GM12878 (cell line): ENCODE results near the gene LENEP. TPM values are rescaled to one million over a fixed set of nuclear protein-coding genes. Genes with fewer than 3 reads are reported as not detected.

Source experiments
- ATAC-seq: fragments of 200-7000 bp; cut with Tn5 transposase; 3 replicates; pipeline ENCODE4 v1.9.1; 2020; ENCODE audit warnings: mild to moderate bottlenecking, moderate library complexity
- BruUV-seq: library from RNA; stranded (reverse); fragments of 400-500 nt; replicated peaks from 2 replicates; lab custom pipeline; 2021; lab: Mats Ljungman, UMichigan
- CTCF ChIA-PET: fragments of 300-600 bp; sonication (Branson Sonifier 250); formaldehyde crosslinking; extraction: SDS; loops from one replicate; lab custom pipeline; 2021; ENCODE audit warnings: inconsistent platforms; lab: Yijun Ruan, JAX
- POLR2A ChIA-PET: fragments of 350-600 bp; formaldehyde crosslinking; extraction: SDS; loops from one replicate; lab custom pipeline; 2021; ENCODE audit warnings: inconsistent platforms; lab: Charles Lee
- RAD21 ChIA-PET: fragments of 300-600 bp; sonication (Branson Sonifier 250); formaldehyde crosslinking; loops from one replicate; lab custom pipeline; 2023; ENCODE audit warnings: antibody characterized with exemption; ENCODE audit not compliant: unreplicated experiment; lab: Charles Lee
- SMC1A ChIA-PET: fragments of 300-600 bp; sonication (Branson Sonifier 250); formaldehyde crosslinking; loops from one replicate; lab custom pipeline; 2023; ENCODE audit not compliant: unreplicated experiment, uncharacterized antibody; lab: Charles Lee
- DNase-seq: peaks from one replicate; pipeline ENCODE4 v3.0.0-alpha.2; 2011; ENCODE audit warnings: low read depth, low spot score
- FAIRE-seq: peaks from 3 replicates; lab custom pipeline; 2011; peaks lifted over from hg19 to GRCh38; lab: Jason Lieb, UNC
- H2AFZ ChIP-seq: 2 replicates; pipeline ENCODE4 v1.6.0; 2011; ENCODE audit warnings: low read depth, low read length, control low read depth; ENCODE audit not compliant: control insufficient read depth
- H3K27ac ChIP-seq: 2 replicates; pipeline ENCODE4 v1.5.1; 2011; ENCODE audit warnings: control low read depth; ENCODE audit not compliant: control insufficient read depth, insufficient read depth
- H3K27me3 ChIP-seq, 2 experiments: replicated peaks in 1 of 2; 2 replicates each; pipeline versions ENCODE4 v1.6.0 to v1.6.1; 2011; ENCODE audit warnings: low read length in 1 of 2; ENCODE audit not compliant: control insufficient read depth in 2 of 2, insufficient read depth in 2 of 2
- H3K36me3 ChIP-seq, 2 experiments: 2 replicates each; pipeline ENCODE4 v1.5.1; 2011; ENCODE audit warnings: low read length in 1 of 2; ENCODE audit not compliant: control insufficient read depth in 2 of 2, insufficient read depth in 2 of 2
- H3K4me1 ChIP-seq: 2 replicates; pipeline ENCODE4 v1.6.1; 2011; ENCODE audit warnings: mild to moderate bottlenecking, low read length, moderate library complexity, mixed read lengths; ENCODE audit not compliant: control insufficient read depth, insufficient read depth
- H3K4me2 ChIP-seq: 2 replicates; pipeline ENCODE4 v1.6.0; 2011; ENCODE audit warnings: control low read depth; ENCODE audit not compliant: control insufficient read depth, insufficient read depth
- H3K4me3 ChIP-seq: fragments of 200-600 bp; sonication (generic); 2 replicates; pipeline ENCODE4 v1.5.1; 2016
- H3K79me2 ChIP-seq: 2 replicates; pipeline ENCODE4 v1.6.0; 2011; ENCODE audit warnings: low read length; ENCODE audit not compliant: control insufficient read depth, insufficient read depth
- H3K9ac ChIP-seq: 2 replicates; pipeline ENCODE4 v1.8.0; 2011; ENCODE audit warnings: low read length, control low read depth, mixed read lengths; ENCODE audit not compliant: control insufficient read depth, insufficient read depth
- H3K9me3 ChIP-seq: replicated peaks from 3 replicates; pipeline ENCODE4 v1.5.1; 2011; ENCODE audit warnings: mild to moderate bottlenecking, low read length; ENCODE audit not compliant: control insufficient read depth, insufficient read depth
- H4K20me1 ChIP-seq: 2 replicates; pipeline ENCODE4 v1.6.0; 2011; ENCODE audit not compliant: control insufficient read depth, insufficient read depth
- ASH2L ChIP-seq: fragments of 300-600, 200-600 bp; sonication (generic); IDR thresholded peaks from 2 replicates; pipeline ENCODE4 v1.6.1; 2017; ENCODE audit warnings: low read depth, mild to moderate bottlenecking, borderline replicate concordance
- CREB1 ChIP-seq: IDR thresholded peaks from 2 replicates; pipeline ENCODE4 v1.6.1; 2012; ENCODE audit warnings: low read depth, mild to moderate bottlenecking, inconsistent platforms
- ESRRA ChIP-seq: IDR thresholded peaks from 2 replicates; pipeline ENCODE4 v1.6.1; 2012; ENCODE audit warnings: mild to moderate bottlenecking, low read length, improper control_type of control experiment
- KAT2A ChIP-seq: conservative IDR thresholded peaks from 2 replicates; pipeline ENCODE4 v1.6.1; 2011; ENCODE audit warnings: low read depth, low read length; ENCODE audit not compliant: control insufficient read depth
- KLF5 ChIP-seq: fragments of 450-650 bp; IDR thresholded peaks from 2 replicates; pipeline ENCODE4 v1.6.1; 2014; ENCODE audit warnings: mild to moderate bottlenecking; ENCODE audit not compliant: partially characterized antibody
- MEF2B ChIP-seq: fragments of 450-650 bp; IDR thresholded peaks from 2 replicates; pipeline ENCODE4 v1.6.1; 2018; ENCODE audit warnings: mild to moderate bottlenecking, moderate library complexity; ENCODE audit not compliant: partially characterized antibody, poor library complexity, severe bottlenecking
- MYC ChIP-seq: IDR thresholded peaks from 2 replicates; pipeline ENCODE4 v1.6.1; 2011; ENCODE audit warnings: mild to moderate bottlenecking, low read length, moderate library complexity, inconsistent platforms; ENCODE audit not compliant: insufficient read depth, insufficient replicate concordance, insufficient read length, severe bottlenecking
- NFYA ChIP-seq: IDR thresholded peaks from 2 replicates; pipeline ENCODE4 v1.6.1; 2011; ENCODE audit warnings: low read depth, mild to moderate bottlenecking, low read length, improper control_type of control experiment, borderline replicate concordance
- NR2C1 ChIP-seq: fragments of 450-650 bp; IDR thresholded peaks from 2 replicates; pipeline ENCODE4 v1.6.1; 2017; ENCODE audit warnings: antibody characterized with exemption, mild to moderate bottlenecking, moderate library complexity
- SMC3 ChIP-seq: IDR thresholded peaks from 2 replicates; pipeline ENCODE4 v1.6.1; 2011; ENCODE audit warnings: low read length, improper control_type of control experiment, borderline replicate concordance
- STAT3 ChIP-seq: IDR thresholded peaks from 2 replicates; pipeline ENCODE4 v1.6.1; 2011; ENCODE audit warnings: low read depth, low read length, improper control_type of control experiment
- TCF12 ChIP-seq: IDR thresholded peaks from 2 replicates; pipeline ENCODE4 v1.6.1; 2011; ENCODE audit warnings: low read depth, mild to moderate bottlenecking, low read length
- ZZZ3 ChIP-seq: IDR thresholded peaks from 2 replicates; pipeline ENCODE4 v1.6.1; 2011; ENCODE audit warnings: low read depth; ENCODE audit not compliant: control insufficient read depth, insufficient read length
- WGBS: methylation state at CpG from one replicate; pipeline ENCODE4 v1.1.6; 2016; ENCODE audit warnings: low lambda C conversion rate; ENCODE audit not compliant: insufficient replicate concordance, insufficient coverage; ENCODE audit errors: missing lambda C conversion rate; 5-methylcytosine and 5-hydroxymethylcytosine counted together
- in situ Hi-C: fragments of 300-500 bp; cut with MboI; formaldehyde crosslinking; loops from 9 replicates; pipeline ENCODE4 v1.14.3; 2018; ENCODE audit warnings: mixed read lengths
- intact Hi-C: fragments of 100-400 bp; cut with micrococcal nuclease; formaldehyde crosslinking; loops from one replicate; pipeline ENCODE4 v1.14.2; 2022; ENCODE audit not compliant: unreplicated experiment
- polyA plus RNA-seq, 11 experiments: library from polyadenylated mRNA; depleted of rRNA in 4 of 11; unstranded in 6 of 11; stranded (reverse) in 5 of 11; fragments of >200 nt; fragmentation: Nextera tagmentation in 4 of 11; fragmentation: Illumina TruSeq in 1 of 11; extraction: Ambion mirVana in 4 of 11; extraction: Trizol in 1 of 11; gene quantifications; 1 replicate in 1 of 11; 2 replicates in 10 of 11; pipeline versions ENCODE4 v1.2.1 to v1.2.3, GENCODE V29; 2011 to 2016; ENCODE audit warnings: inconsistent platforms in 2 of 11, missing spikeins in 2 of 11, low read depth in 1 of 11
- total RNA-seq, 4 experiments: library from RNA; depleted of rRNA in 3 of 4; stranded (reverse); fragments of >200 nt in 3 of 4; fragmentation: Illumina TruSeq in 1 of 4; extraction: Trizol in 1 of 4; gene quantifications; 2 replicates each; pipeline versions ENCODE4 v1.2.1 to v1.2.3, GENCODE V29; 2013 to 2021
- TF ChIP-seq, protein P1 (sequence below): fragments of 450-650 bp; IDR thresholded peaks from 2 replicates; pipeline ENCODE4 v1.6.1; 2018; ENCODE audit warnings: mild to moderate bottlenecking, low read depth, moderate library complexity; ENCODE audit not compliant: partially characterized antibody
- TF ChIP-seq, protein P2 (sequence below): IDR thresholded peaks from 2 replicates; pipeline ENCODE4 v1.6.1; 2012; ENCODE audit warnings: low read depth, low read length, improper control_type of control experiment
- TF ChIP-seq, protein P3 (sequence below): IDR thresholded peaks from 2 replicates; pipeline ENCODE4 v1.6.1; 2011; ENCODE audit warnings: borderline replicate concordance, low read depth, mild to moderate bottlenecking, moderate library complexity, mixed read lengths, low read length; ENCODE audit not compliant: insufficient read depth; ENCODE audit errors: extremely low read length

LENEP gene
- total and polyA plus RNA-seq, 10 of the 15 experiments (the other 5 are each of a cell fraction or from before 2014, with no cell fraction given) = 0.27 to 1.1 (median 0.64) TPM; not detected in 7

DNA sequence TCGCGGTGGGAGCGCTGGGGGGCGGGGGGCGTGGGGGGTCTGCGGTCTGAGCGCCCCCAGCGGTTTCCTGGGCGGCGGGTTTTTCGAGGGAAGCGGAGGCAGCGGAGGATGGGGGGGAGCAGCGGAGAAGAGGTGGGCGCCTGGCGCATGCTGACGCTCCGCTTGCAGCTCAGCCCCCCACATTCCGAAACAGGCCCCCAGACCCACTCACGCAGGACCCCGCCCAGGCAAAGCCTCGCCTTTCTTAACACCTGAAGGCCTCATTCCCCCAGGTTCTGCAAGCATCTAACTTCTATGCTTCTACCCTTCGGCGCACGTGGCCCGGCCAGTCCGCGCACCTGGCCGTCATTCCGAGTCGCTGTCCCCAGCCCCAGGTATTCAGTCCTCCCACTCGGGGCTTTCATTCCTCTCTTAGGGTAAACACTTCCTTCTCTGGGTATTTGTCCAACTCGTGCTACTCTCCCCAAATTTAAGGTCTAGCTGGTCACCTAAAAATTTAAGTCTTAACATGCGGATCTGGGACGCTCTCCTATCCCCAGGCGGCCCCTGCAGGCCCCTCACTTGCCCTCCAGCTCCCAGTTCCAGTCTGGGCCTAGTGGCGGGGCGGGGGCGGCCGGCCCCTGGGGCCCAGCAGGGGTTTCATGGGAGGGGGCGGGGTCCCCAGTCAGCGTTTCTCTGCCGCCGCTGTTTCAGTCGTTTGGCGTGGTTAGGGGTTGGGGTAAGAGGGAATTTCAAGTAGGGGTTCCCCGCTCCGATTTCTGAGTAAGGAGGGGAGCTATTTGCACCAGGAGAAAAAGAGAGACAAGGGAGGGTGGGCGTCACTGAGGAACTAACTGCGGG, 6.4 kb downstream of the LENEP start:
- no peaks in the 10 kb centered on the region for H3K27me3 ChIP-seq
- in situ Hi-C loops (no loop called here), intact Hi-C loops (loop anchor here (1.0 to 5.0 kb wide), 5 partner anchors 17 to 330 kb away; partner anchors contain the start of genes CKS1B, FLAD1, PMVK and PYGO2)
- peak; percentile 12 for ATAC-seq
- DNase-seq = no peak
- H2AFZ ChIP-seq = no peak overlapping the region; the same call in 1 of the 2 replicates
- H3K27ac ChIP-seq = peak overlapping the region; percentile 79
- peak overlapping the region; percentile 89 for H3K4me3 ChIP-seq
- peak overlapping the region; percentile 73 for H3K9ac ChIP-seq
- peaks cover 26% of the 10 kb centered on the region for H3K79me2 ChIP-seq
- 0% methylated on average over 36 of the region's 50 CpGs for WGBS
- FAIRE-seq = no peak
- ChIA-PET RAD21 (interaction anchor here (0.6 to 3.0 kb wide), 23 partner anchors 12 to 520 kb away, joined by 3 to 24 read pairs (median 4); partner anchors contain the start of genes FLAD1, PBXIP1, PMVK and SHC1), SMC1A (interaction anchor here (0.6 to 8.1 kb wide), 14 partner anchors 16 to 330 kb away, joined by 3 to 69 read pairs (median 5); partner anchors contain the start of genes CKS1B, FLAD1, PBXIP1 and PYGO2), CTCF (interaction anchor here (0.6 to 11.0 kb wide), 24 partner anchors 10 to 519 kb away, joined by 3 to 226 read pairs (median 5); partner anchors contain the start of genes CKS1B, FLAD1, KCNN3 and KRTCAP2), POLR2A (interaction anchor here (0.5 to 3.4 kb wide), 16 partner anchors 8 to 277 kb away, joined by 3 to 36 read pairs (median 4); partner anchors contain the start of genes CKS1B, FLAD1, PBXIP1 and PMVK)
- no peaks in the 10 kb centered on the region for H4K20me1 ChIP-seq
- no TSS peak for BruUV-seq
- H3K36me3 ChIP-seq = no peaks in the 10 kb centered on the region
- peaks cover 19% of the 10 kb centered on the region for H3K4me1 ChIP-seq
- no peaks in the 10 kb centered on the region for H3K9me3 ChIP-seq
- H3K4me2 ChIP-seq = peak overlapping the region; percentile 92
- TF ChIP-seq ESRRA (no peak), NFYA (no peak), KAT2A (no peak), ZZZ3 (no peak), KLF5 (no peak), MEF2B (peak; percentile 51), STAT3 (no peak), NR2C1 (no peak), ASH2L (no peak), TCF12 (no peak), MYC (peak; percentile 96), CREB1 (no peak), SMC3 (no peak)
- TF ChIP-seq, protein P1, sequence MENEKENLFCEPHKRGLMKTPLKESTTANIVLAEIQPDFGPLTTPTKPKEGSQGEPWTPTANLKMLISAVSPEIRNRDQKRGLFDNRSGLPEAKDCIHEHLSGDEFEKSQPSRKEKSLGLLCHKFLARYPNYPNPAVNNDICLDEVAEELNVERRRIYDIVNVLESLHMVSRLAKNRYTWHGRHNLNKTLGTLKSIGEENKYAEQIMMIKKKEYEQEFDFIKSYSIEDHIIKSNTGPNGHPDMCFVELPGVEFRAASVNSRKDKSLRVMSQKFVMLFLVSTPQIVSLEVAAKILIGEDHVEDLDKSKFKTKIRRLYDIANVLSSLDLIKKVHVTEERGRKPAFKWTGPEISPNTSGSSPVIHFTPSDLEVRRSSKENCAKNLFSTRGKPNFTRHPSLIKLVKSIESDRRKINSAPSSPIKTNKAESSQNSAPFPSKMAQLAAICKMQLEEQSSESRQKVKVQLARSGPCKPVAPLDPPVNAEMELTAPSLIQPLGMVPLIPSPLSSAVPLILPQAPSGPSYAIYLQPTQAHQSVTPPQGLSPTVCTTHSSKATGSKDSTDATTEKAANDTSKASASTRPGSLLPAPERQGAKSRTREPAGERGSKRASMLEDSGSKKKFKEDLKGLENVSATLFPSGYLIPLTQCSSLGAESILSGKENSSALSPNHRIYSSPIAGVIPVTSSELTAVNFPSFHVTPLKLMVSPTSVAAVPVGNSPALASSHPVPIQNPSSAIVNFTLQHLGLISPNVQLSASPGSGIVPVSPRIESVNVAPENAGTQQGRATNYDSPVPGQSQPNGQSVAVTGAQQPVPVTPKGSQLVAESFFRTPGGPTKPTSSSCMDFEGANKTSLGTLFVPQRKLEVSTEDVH = no peak
- TF ChIP-seq, protein P2, sequence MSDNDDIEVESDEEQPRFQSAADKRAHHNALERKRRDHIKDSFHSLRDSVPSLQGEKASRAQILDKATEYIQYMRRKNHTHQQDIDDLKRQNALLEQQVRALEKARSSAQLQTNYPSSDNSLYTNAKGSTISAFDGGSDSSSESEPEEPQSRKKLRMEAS = peak; percentile 89
- TF ChIP-seq, protein P3, sequence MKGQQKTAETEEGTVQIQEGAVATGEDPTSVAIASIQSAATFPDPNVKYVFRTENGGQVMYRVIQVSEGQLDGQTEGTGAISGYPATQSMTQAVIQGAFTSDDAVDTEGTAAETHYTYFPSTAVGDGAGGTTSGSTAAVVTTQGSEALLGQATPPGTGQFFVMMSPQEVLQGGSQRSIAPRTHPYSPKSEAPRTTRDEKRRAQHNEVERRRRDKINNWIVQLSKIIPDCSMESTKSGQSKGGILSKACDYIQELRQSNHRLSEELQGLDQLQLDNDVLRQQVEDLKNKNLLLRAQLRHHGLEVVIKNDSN = peak; percentile 52
